Measurements from ENCODE around the gene LAMB3. TPM values are rescaled to one million over a fixed set of nuclear protein-coding genes. Genes with fewer than 3 reads are reported as not detected.

LAMB3 gene
- total and polyA plus RNA-seq, 10 of the 15 experiments (the other 5 are each of a cell fraction or from before 2014, with no cell fraction given): 0.04 to 1.8 (median 0.10) TPM; not detected in 1

- no peaks in the 10 kb centered on the region for H3K4me1 ChIP-seq (ENCODE audit: control insufficient read depth, insufficient read depth, low read length)
- RAD21 ChIA-PET (ENCODE audit: unreplicated experiment): interaction anchor here (1.7 kb wide), 3 partner anchors 53 to 178 kb away, joined by 6 to 15 read pairs (median 11); no protein-coding TSS in a partner anchor
- TF ChIP-seq SP1 (IDR thresholded peaks at IDR 0.05; ENCODE audit: low read depth, low read length): no peak
- in situ Hi-C loops (cut with MboI) (loop anchor here (10.0 kb wide), 1 partner anchor 54 kb away; no protein-coding TSS in a partner anchor), intact Hi-C loops (cut with micrococcal nuclease; ENCODE audit: unreplicated experiment) (loop anchor here (10.0 kb wide), 1 partner anchor 254 kb away; the partner anchor contains the start of gene UTP25)
- H3K4me2 ChIP-seq (ENCODE audit: control insufficient read depth, insufficient read depth): no peak overlapping the region
- H3K27ac ChIP-seq (ENCODE audit: control insufficient read depth, insufficient read depth): no peak overlapping the region
- CTCF ChIA-PET: interaction anchor here (1.1 to 24.2 kb wide), 6 partner anchors 11 to 178 kb away, joined by 3 to 307 read pairs (median 22); no protein-coding TSS in a partner anchor
- no peak overlapping the region for H2AFZ ChIP-seq (ENCODE audit: control insufficient read depth, low read depth, low read length)
- WGBS (ENCODE audit: insufficient coverage, insufficient replicate concordance, low lambda C conversion rate, missing lambda C conversion rate): 0% methylated on average over 3 of the region's 3 CpGs
- H4K20me1 ChIP-seq (ENCODE audit: control insufficient read depth, insufficient read depth): no peaks in the 10 kb centered on the region
- BruUV-seq (replicated peaks): no TSS peak
- SMC1A ChIA-PET (ENCODE audit: uncharacterized antibody, unreplicated experiment): interaction anchor here (0.7 to 5.1 kb wide), 7 partner anchors 57 to 413 kb away, joined by 3 to 46 read pairs (median 4); no protein-coding TSS in a partner anchor
- no peaks in the 10 kb centered on the region for H3K79me2 ChIP-seq (ENCODE audit: control insufficient read depth, insufficient read depth, low read length)
- no peak overlapping the region for H3K9ac ChIP-seq (ENCODE audit: control insufficient read depth, insufficient read depth, low read length)
- no peaks in the 10 kb centered on the region for H3K36me3 ChIP-seq (ENCODE audit: control insufficient read depth in 2 of 2, insufficient read depth in 2 of 2, low read length in 1 of 2)
- POLR2A ChIA-PET: no interaction called here
- ATAC-seq (no peak), DNase-seq (ENCODE audit: low read depth, low spot score) (no peak), FAIRE-seq (no peak)
- no peak overlapping the region for H3K4me3 ChIP-seq
- peaks cover 1 to 5% of the 10 kb centered on the region in 2 experiments; a peak in 3 of 4 replicates for H3K27me3 ChIP-seq (replicated peaks in 1 of 2; ENCODE audit: control insufficient read depth in 2 of 2, insufficient read depth in 2 of 2, low read length in 1 of 2)
- no peaks in the 10 kb centered on the region for H3K9me3 ChIP-seq (replicated peaks; ENCODE audit: control insufficient read depth, insufficient read depth, low read length)
Observed at GRCh38 chr1:209570743-209571142, 81.5 kb downstream of the LAMB3 start.

GRCh38 chr1:209569455-209570207, 82.6 kb downstream of the LAMB3 start:
- no peaks in the 10 kb centered on the region for H3K9me3 ChIP-seq (replicated peaks; ENCODE audit: control insufficient read depth, insufficient read depth, low read length)
- POLR2A ChIA-PET: interaction anchor here (1.0 kb wide), 1 partner anchor 61 kb away, joined by 3 read pairs; no protein-coding TSS in a partner anchor
- BruUV-seq (replicated peaks): no TSS peak
- peaks cover 1 to 5% of the 10 kb centered on the region in 2 experiments; a peak in 3 of 4 replicates for H3K27me3 ChIP-seq (replicated peaks in 1 of 2; ENCODE audit: control insufficient read depth in 2 of 2, insufficient read depth in 2 of 2, low read length in 1 of 2)
- no peak overlapping the region for H3K9ac ChIP-seq (ENCODE audit: control insufficient read depth, insufficient read depth, low read length)
- H3K36me3 ChIP-seq (ENCODE audit: control insufficient read depth in 2 of 2, insufficient read depth in 2 of 2, low read length in 1 of 2): no peaks in the 10 kb centered on the region
- no peaks in the 10 kb centered on the region for H3K4me1 ChIP-seq (ENCODE audit: control insufficient read depth, insufficient read depth, low read length)
- DNase-seq (ENCODE audit: low read depth, low spot score) (peak; percentile 12), FAIRE-seq (peak; percentile 23), ATAC-seq (peak; percentile 77)
- H3K79me2 ChIP-seq (ENCODE audit: control insufficient read depth, insufficient read depth, low read length): no peaks in the 10 kb centered on the region
- SMC1A ChIA-PET (ENCODE audit: uncharacterized antibody, unreplicated experiment): interaction anchor here (0.8 to 5.1 kb wide), 16 partner anchors 10 to 199 kb away, joined by 3 to 46 read pairs (median 5); no protein-coding TSS in a partner anchor
- 0% methylated on average over 9 of the region's 9 CpGs for WGBS (ENCODE audit: insufficient coverage, insufficient replicate concordance, low lambda C conversion rate, missing lambda C conversion rate)
- CTCF ChIA-PET: interaction anchor here (0.6 to 24.2 kb wide), 41 partner anchors 10 to 917 kb away, joined by 3 to 307 read pairs (median 4); partner anchors contain the start of genes CAMK1G, G0S2 and LAMB3
- intact Hi-C loops (cut with micrococcal nuclease; ENCODE audit: unreplicated experiment) (loop anchor here (1.0 to 10.0 kb wide), 4 partner anchors 58 to 255 kb away; partner anchors contain the start of gene UTP25), in situ Hi-C loops (cut with MboI) (loop anchor here (10.0 kb wide), 1 partner anchor 55 kb away; no protein-coding TSS in a partner anchor)
- no peak for TF ChIP-seq NRF1 (conservative IDR thresholded peaks at IDR 0.05; ENCODE audit: low read depth, low read length)
- peak; percentile 30; the same call in 1 of the 2 replicates for TF ChIP-seq SPI1 (IDR thresholded peaks at IDR 0.05; ENCODE audit: borderline replicate concordance, insufficient read depth, low read depth, low read length)
- no peak for TF ChIP-seq ZZZ3 (IDR thresholded peaks at IDR 0.05; ENCODE audit: control insufficient read depth, insufficient read length, low read depth)
- TF ChIP-seq PKNOX1 (IDR thresholded peaks at IDR 0.05): peak; percentile 20; the same call in 1 of the 2 replicates
- TF ChIP-seq RAD21 (IDR thresholded peaks at IDR 0.05; ENCODE audit: insufficient read depth, low read depth, low read length): peak; percentile 61
- 0 out of 2 replicates have a peak, but pooled peaks have one; percentile 27 for TF ChIP-seq YY1 (IDR thresholded peaks at IDR 0.05; ENCODE audit: low read depth, low read length)
- TF ChIP-seq CTCF (IDR thresholded peaks at IDR 0.05 in 2 of 3, conservative IDR thresholded peaks at IDR 0.05 in 1 of 3; ENCODE audit: control insufficient read depth in 2 of 3, extremely low read depth in 1 of 3, insufficient read depth in 1 of 3, low read depth in 3 of 3, low read length in 3 of 3): peak; percentile 78 to 85 (median 84)
- peak; percentile 66; the same call in 1 of the 2 replicates for TF ChIP-seq SMC3 (IDR thresholded peaks at IDR 0.05; ENCODE audit: borderline replicate concordance, low read length)
- RAD21 ChIA-PET (ENCODE audit: unreplicated experiment): interaction anchor here (0.6 to 1.7 kb wide), 15 partner anchors 12 to 254 kb away, joined by 3 to 15 read pairs (median 5); partner anchors contain the start of gene LAMB3
- no peak overlapping the region for H2AFZ ChIP-seq (ENCODE audit: control insufficient read depth, low read depth, low read length)
- no peak overlapping the region for H3K4me2 ChIP-seq (ENCODE audit: control insufficient read depth, insufficient read depth)
- no peak overlapping the region for H3K27ac ChIP-seq (ENCODE audit: control insufficient read depth, insufficient read depth)
- H4K20me1 ChIP-seq (ENCODE audit: control insufficient read depth, insufficient read depth): no peaks in the 10 kb centered on the region
- no peak overlapping the region for H3K4me3 ChIP-seq
